ENCODE results near the gene ALPK1. TPM values are rescaled to one million over a fixed set of nuclear protein-coding genes. Genes with fewer than 3 reads are reported as not detected.
A peak's percentile ranks its signal among the peaks of the same experiment; 100 is the strongest.

ALPK1 gene
- total and polyA plus RNA-seq, 2 donors (not counting 1 experiment from before 2014, with no cell fraction given), result 5.5 to 27.2 TPM

DNA sequence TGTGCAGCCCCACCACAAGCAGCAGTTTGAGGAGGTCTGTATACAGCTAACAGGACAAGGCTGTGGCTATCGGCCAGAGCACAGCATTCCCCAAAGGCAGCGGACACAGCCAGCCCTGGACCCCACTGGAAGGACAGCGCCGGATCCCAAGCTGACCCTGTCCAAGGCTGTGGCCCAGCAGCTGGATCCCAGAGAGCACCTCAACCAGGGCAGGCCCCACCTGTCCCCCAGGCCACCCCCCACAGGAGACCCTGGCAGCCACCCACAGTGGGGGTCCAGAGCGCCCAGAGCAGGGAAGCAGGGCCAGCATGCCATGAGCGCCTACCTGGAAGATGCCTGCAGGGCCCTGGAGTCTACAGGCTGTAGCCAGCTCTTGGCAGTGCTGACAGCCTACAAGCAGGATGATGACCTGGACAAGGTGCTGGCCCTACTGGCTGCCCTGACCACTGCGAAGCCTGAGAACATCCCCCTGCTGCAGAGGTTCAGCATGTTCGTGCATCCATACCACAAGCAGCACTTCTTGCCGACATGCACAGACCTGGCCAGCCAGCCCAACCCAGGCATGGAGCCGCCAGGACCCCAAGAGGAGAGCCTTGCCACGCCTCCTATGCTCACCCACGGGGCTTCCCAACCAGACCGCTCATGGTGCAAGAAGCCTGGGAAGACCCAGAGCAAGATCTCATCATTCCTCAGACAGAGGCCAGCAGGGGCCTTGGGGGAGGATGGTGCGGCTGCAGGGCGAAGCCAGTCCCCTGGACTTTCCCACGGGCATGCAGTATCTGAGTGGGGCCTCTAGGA, 62.0 kb downstream of the ALPK1 start:
- no peak overlapping the region for H3K4me3 Mint-ChIP-seq
- Histone ChIP-seq H3K27ac (ENCODE audit: low read length in 2 of 2) (no peak overlapping the region), H2AFZ (ENCODE audit: insufficient read depth, low read depth, low read length, poor library complexity, severe bottlenecking) (no peak overlapping the region), H3K4me3 (ENCODE audit: control extremely low read depth in 1 of 5, extremely low read depth in 1 of 5, insufficient read depth in 1 of 5, low read depth in 2 of 5, low read length in 4 of 5) (no peak overlapping the region), H3K36me3 (replicated peaks in 1 of 2; ENCODE audit: control extremely low read depth in 1 of 2, control insufficient read depth in 1 of 2, extremely low read depth in 1 of 2, insufficient read depth in 2 of 2, low read length in 1 of 2) (peaks cover 0 to 5% of the 10 kb centered on the region in 2 experiments), H3K4me1 (ENCODE audit: control insufficient read depth in 2 of 2, insufficient read depth in 2 of 2, low read length in 2 of 2) (peaks cover 0 to 2% of the 10 kb centered on the region in 2 donors), H3K9ac (ENCODE audit: low read length) (no peak overlapping the region), H3K9me3 (ENCODE audit: control extremely low read depth in 1 of 3, control insufficient read depth in 2 of 3, insufficient read depth in 1 of 3, low read length in 2 of 3) (peaks cover 0 to 45% (median 0%) of the 10 kb centered on the region in 3 donors), H3K27me3 (replicated peaks in 1 of 4; ENCODE audit: control extremely low read depth in 1 of 4, control insufficient read depth in 3 of 4, insufficient read depth in 4 of 4, low read length in 3 of 4) (no peaks in the 10 kb centered on the region), H4K20me1 (ENCODE audit: control insufficient read depth, insufficient read depth, low read length, poor library complexity, severe bottlenecking) (no peaks in the 10 kb centered on the region), H3K79me2 (ENCODE audit: control insufficient read depth, insufficient read depth, low read length) (no peaks in the 10 kb centered on the region), H3K4me2 (replicated peaks; ENCODE audit: low read depth, low read length, poor library complexity, severe bottlenecking) (no peak overlapping the region)
- DNase-seq, result no peak
- ChIA-PET CTCF (no interaction called here), POLR2A (interaction anchor here (0.5 kb wide), 1 partner anchor 262 kb away, joined by 4 read pairs; no protein-coding TSS in a partner anchor)
- TF ChIP-seq, protein P1, sequence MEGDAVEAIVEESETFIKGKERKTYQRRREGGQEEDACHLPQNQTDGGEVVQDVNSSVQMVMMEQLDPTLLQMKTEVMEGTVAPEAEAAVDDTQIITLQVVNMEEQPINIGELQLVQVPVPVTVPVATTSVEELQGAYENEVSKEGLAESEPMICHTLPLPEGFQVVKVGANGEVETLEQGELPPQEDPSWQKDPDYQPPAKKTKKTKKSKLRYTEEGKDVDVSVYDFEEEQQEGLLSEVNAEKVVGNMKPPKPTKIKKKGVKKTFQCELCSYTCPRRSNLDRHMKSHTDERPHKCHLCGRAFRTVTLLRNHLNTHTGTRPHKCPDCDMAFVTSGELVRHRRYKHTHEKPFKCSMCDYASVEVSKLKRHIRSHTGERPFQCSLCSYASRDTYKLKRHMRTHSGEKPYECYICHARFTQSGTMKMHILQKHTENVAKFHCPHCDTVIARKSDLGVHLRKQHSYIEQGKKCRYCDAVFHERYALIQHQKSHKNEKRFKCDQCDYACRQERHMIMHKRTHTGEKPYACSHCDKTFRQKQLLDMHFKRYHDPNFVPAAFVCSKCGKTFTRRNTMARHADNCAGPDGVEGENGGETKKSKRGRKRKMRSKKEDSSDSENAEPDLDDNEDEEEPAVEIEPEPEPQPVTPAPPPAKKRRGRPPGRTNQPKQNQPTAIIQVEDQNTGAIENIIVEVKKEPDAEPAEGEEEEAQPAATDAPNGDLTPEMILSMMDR (IDR thresholded peaks at IDR 0.05), result no peak
- no peak for TF ChIP-seq EZH2 (IDR thresholded peaks at IDR 0.05; ENCODE audit: borderline replicate concordance, insufficient read depth, low read depth, low read length, poor library complexity, severe bottlenecking)
- no peak for ATAC-seq (ENCODE audit: low read depth)
- intact Hi-C loops (cut with micrococcal nuclease), result no loop called here
- H3K9me3 Mint-ChIP-seq (ENCODE audit: insufficient read depth), result peaks cover 7% of the 10 kb centered on the region
- no peaks in the 10 kb centered on the region for H3K27me3 Mint-ChIP-seq
- no peak overlapping the region for H3K27ac Mint-ChIP-seq
- WGBS (ENCODE audit: insufficient coverage), result 96% methylated on average over 16 of the region's 16 CpGs
- peaks cover 8% of the 10 kb centered on the region for H3K4me1 Mint-ChIP-seq

DNA sequence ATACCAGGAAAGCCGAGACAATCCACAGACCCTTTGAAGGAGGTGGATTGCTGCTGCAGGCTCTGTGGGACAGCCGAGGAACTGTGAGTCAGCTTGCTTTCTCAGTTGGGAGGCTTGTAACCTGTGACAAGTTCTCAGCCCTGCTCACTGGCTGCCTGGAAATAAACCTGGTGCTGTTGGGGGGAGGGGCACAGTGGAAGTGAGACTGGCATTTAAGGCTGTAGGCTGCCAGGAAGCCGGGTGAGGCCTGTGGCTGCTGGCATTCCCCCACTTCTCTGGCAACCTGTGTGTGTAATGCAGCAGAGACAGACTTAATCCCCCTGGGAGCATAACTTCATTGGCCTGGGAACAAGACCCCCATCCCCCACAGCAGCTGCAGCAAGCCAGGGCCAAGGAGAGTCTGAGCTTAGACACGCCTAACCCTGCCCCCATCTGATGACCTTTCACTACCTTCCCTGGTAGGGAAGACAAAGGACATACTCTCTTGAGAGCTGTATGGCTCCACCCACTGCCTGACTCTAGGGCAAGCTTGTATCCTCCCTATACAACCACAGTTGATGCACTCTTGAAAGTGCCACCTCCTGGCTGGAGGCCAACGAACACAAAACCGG, 64.1 kb downstream of the ALPK1 start:
- ATAC-seq (ENCODE audit: low read depth), result peak; percentile 78
- peaks cover 8% of the 10 kb centered on the region for H3K4me1 Mint-ChIP-seq
- no peak overlapping the region for H3K9ac ChIP-seq (ENCODE audit: low read length)
- no peak overlapping the region for H3K4me3 Mint-ChIP-seq
- no peak overlapping the region for H3K4me3 ChIP-seq (ENCODE audit: control extremely low read depth in 1 of 5, extremely low read depth in 1 of 5, insufficient read depth in 1 of 5, low read depth in 2 of 5, low read length in 4 of 5)
- no peak overlapping the region for H2AFZ ChIP-seq (ENCODE audit: insufficient read depth, low read depth, low read length, poor library complexity, severe bottlenecking)
- DNase-seq, result peak; percentile 39
- H3K27ac ChIP-seq (ENCODE audit: low read length in 2 of 2), result no peak overlapping the region
- ChIA-PET CTCF (no interaction called here), POLR2A (no interaction called here)
- H3K36me3 ChIP-seq (replicated peaks in 1 of 2; ENCODE audit: control extremely low read depth in 1 of 2, control insufficient read depth in 1 of 2, extremely low read depth in 1 of 2, insufficient read depth in 2 of 2, low read length in 1 of 2), result peaks cover 0 to 5% of the 10 kb centered on the region in 2 experiments
- peak overlapping the region; percentile 5 for H3K4me2 ChIP-seq (replicated peaks; ENCODE audit: low read depth, low read length, poor library complexity, severe bottlenecking)
- peaks cover 0 to 2% of the 10 kb centered on the region in 2 donors for H3K4me1 ChIP-seq (ENCODE audit: control insufficient read depth in 2 of 2, insufficient read depth in 2 of 2, low read length in 2 of 2)
- WGBS (ENCODE audit: insufficient coverage), result 69% methylated on average over 6 of the region's 6 CpGs
- H4K20me1 ChIP-seq (ENCODE audit: control insufficient read depth, insufficient read depth, low read length, poor library complexity, severe bottlenecking), result no peaks in the 10 kb centered on the region
- no peaks in the 10 kb centered on the region for H3K27me3 Mint-ChIP-seq
- TF ChIP-seq EZH2 (IDR thresholded peaks at IDR 0.05; ENCODE audit: borderline replicate concordance, insufficient read depth, low read depth, low read length, poor library complexity, severe bottlenecking), result no peak
- TF ChIP-seq, protein P1 (IDR thresholded peaks at IDR 0.05), result no peak
- H3K9me3 Mint-ChIP-seq (ENCODE audit: insufficient read depth), result peaks cover 22% of the 10 kb centered on the region
- no peaks in the 10 kb centered on the region for H3K27me3 ChIP-seq (replicated peaks in 1 of 4; ENCODE audit: control extremely low read depth in 1 of 4, control insufficient read depth in 3 of 4, insufficient read depth in 4 of 4, low read length in 3 of 4)
- intact Hi-C loops (cut with micrococcal nuclease), result no loop called here
- peaks cover 0 to 37% (median 2%) of the 10 kb centered on the region in 3 donors for H3K9me3 ChIP-seq (ENCODE audit: control extremely low read depth in 1 of 3, control insufficient read depth in 2 of 3, insufficient read depth in 1 of 3, low read length in 2 of 3)
- no peaks in the 10 kb centered on the region for H3K79me2 ChIP-seq (ENCODE audit: control insufficient read depth, insufficient read depth, low read length)
- peak overlapping the region; percentile 41 for H3K27ac Mint-ChIP-seq
